CD8-positive, alpha-beta memory T cell (primary cell): ENCODE data around the gene PCDHB13. TPM values are rescaled to one million over a fixed set of nuclear protein-coding genes. Genes with fewer than 3 reads are reported as not detected.
"Not testable (repeated sequence)": the region's sequence is repeated elsewhere in the genome, so short reads cannot be mapped to it uniquely, and the experiment has no call there.

Experiments
- CTCF ChIA-PET: fragments of 350-600 bp; sonication (Branson Sonifier 250); formaldehyde crosslinking; loops from one replicate; lab custom pipeline; 2021; ENCODE audit warnings: antibody characterized with exemption; lab: Charles Lee
- POLR2A ChIA-PET: fragments of 350-600 bp; sonication (Branson Sonifier 250); formaldehyde crosslinking; loops from one replicate; lab custom pipeline; 2021; ENCODE audit warnings: antibody characterized with exemption; lab: Charles Lee
- DNase-seq, 5 donors: peaks; one replicate each; pipeline versions ENCODE4 v3.0.0 to v3.0.0-alpha.2; 2020 to 2022; ENCODE audit warnings: mixed read lengths in 1 of 5
- H3K27ac ChIP-seq: one replicate; pipeline ENCODE4 v1.7.0; 2013; ENCODE audit warnings: low read depth, mild to moderate bottlenecking, low read length, moderate library complexity
- H3K27me3 ChIP-seq: 2 replicates; pipeline ENCODE4 v1.7.0; 2013; ENCODE audit warnings: low read length, mild to moderate bottlenecking; ENCODE audit not compliant: insufficient read depth, poor library complexity, severe bottlenecking
- H3K36me3 ChIP-seq: 2 replicates; pipeline ENCODE4 v1.7.0; 2013; ENCODE audit warnings: mild to moderate bottlenecking, low read length, moderate library complexity; ENCODE audit not compliant: insufficient read depth
- H3K4me1 ChIP-seq: 2 replicates; pipeline ENCODE4 v1.7.0; 2013; ENCODE audit warnings: mild to moderate bottlenecking, low read length, moderate library complexity; ENCODE audit not compliant: insufficient read depth
- H3K4me3 ChIP-seq: 2 replicates; pipeline ENCODE4 v1.7.0; 2013; ENCODE audit warnings: mild to moderate bottlenecking, low read length
- H3K9me3 ChIP-seq: 2 replicates; pipeline ENCODE4 v1.7.0; 2013; ENCODE audit warnings: mild to moderate bottlenecking, low read length
- H3K27ac Mint-ChIP-seq, 8 donors: one replicate each; pipeline ENCODE4 v1.8.0; 2020 to 2021; ENCODE audit warnings: mixed read lengths in 8 of 8, mild to moderate bottlenecking in 6 of 8, inconsistent platforms in 3 of 8, moderate library complexity in 3 of 8
- H3K27me3 Mint-ChIP-seq, 2 donors: one replicate each; pipeline ENCODE4 v1.8.0; 2020 to 2021; ENCODE audit warnings: mixed read lengths in 2 of 2, mild to moderate bottlenecking in 1 of 2, moderate library complexity in 1 of 2
- H3K36me3 Mint-ChIP-seq, 3 donors: one replicate each; pipeline ENCODE4 v1.8.0; 2020 to 2021; ENCODE audit warnings: mixed read lengths in 3 of 3, inconsistent platforms in 1 of 3, mild to moderate bottlenecking in 1 of 3
- H3K4me1 Mint-ChIP-seq, 3 donors: one replicate each; pipeline ENCODE4 v1.8.0; 2020 to 2021; ENCODE audit warnings: mixed read lengths in 3 of 3, inconsistent platforms in 1 of 3, mild to moderate bottlenecking in 1 of 3
- H3K4me3 Mint-ChIP-seq, 7 donors: one replicate each; pipeline ENCODE4 v1.8.0; 2020 to 2021; ENCODE audit warnings: mixed read lengths in 7 of 7, mild to moderate bottlenecking in 6 of 7, moderate library complexity in 4 of 7, inconsistent platforms in 2 of 7
- H3K9me3 Mint-ChIP-seq, 5 donors: one replicate each; pipeline ENCODE4 v1.8.0; 2020 to 2022; ENCODE audit warnings: mixed read lengths in 5 of 5, mild to moderate bottlenecking in 3 of 5, moderate library complexity in 2 of 5, inconsistent platforms in 1 of 5
- polyA plus RNA-seq: library from polyadenylated mRNA; unstranded; fragments of 300-500 nt; fragmentation: Illumina TruSeq; gene quantifications from one replicate; pipeline ENCODE4 v1.2.3, GENCODE V29; 2021
- total RNA-seq, 2 experiments: library from RNA; stranded (reverse); gene quantifications; one replicate each; pipeline ENCODE4 v1.2.3, GENCODE V29; 2021

PCDHB13 gene
- total and polyA plus RNA-seq, 3 experiments from 2014 or later: 0.04 TPM; not detected in 2

DNA sequence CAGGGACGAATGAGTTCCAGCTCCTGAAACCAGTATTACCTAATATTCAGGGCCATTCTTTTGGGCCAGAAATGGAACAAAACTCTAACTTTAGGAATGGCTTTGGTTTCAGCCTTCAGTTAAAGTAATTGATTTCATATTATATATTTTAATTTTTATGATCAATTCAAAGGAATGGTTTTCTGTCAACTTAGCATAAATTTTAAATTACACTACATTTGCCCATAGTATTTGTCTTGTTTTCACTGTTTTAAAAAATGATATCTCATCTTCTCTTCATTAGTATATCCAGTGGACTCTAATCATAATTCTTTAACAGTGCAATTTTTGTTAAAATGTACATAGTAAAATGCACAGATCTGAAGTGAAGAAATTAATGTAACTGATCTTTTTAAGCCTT is 33.4 kb upstream of the PCDHB13 start:
- Histone ChIP-seq H3K4me1 (no peaks in the 10 kb centered on the region), H3K27me3 (no peaks in the 10 kb centered on the region), H3K4me3 (no peak overlapping the region), H3K36me3 (no peaks in the 10 kb centered on the region), H3K27ac (no peak overlapping the region), H3K9me3 (no peaks in the 10 kb centered on the region)
- H3K4me1 Mint-ChIP-seq: peaks cover 0 to 1% (median 0%) of the 10 kb centered on the region in 3 donors
- ChIA-PET POLR2A (no interaction called here), CTCF (no interaction called here)
- H3K27ac Mint-ChIP-seq: no peak overlapping the region
- H3K4me3 Mint-ChIP-seq: no peak overlapping the region
- H3K27me3 Mint-ChIP-seq: peaks cover 26 to 41% of the 10 kb centered on the region in 2 donors
- peaks cover 4 to 21% (median 17%) of the 10 kb centered on the region in 5 donors for H3K9me3 Mint-ChIP-seq
- no peak for DNase-seq
- H3K36me3 Mint-ChIP-seq: no peaks in the 10 kb centered on the region

DNA sequence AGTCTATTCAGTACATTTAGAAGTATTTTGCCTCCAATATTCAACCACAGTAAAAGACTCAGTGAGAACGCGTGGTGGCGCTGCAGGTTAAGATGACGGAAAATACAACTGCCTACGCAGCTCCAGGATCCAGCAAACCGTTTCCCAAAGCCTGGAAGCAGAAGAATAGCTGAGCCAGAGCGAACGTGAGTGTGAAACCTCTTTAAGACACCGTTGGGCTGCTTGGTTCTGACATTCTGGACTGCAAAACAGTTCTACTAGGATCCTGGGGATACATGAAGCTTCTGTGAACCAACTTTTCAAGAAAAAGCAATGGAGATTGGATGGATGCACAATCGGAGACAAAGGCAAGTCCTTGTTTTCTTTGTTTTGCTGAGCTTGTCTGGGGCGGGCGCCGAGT is 31.5 kb upstream of the PCDHB13 start, which contains the start of gene PCDHB16:
Gene PCDHB16 (plus strand): TSS at position 140 of the 400 bp plus-strand sequence. CDS start 173 bp downstream, at position 313.
- no peak within 1 kb of the TSS for H3K4me3 Mint-ChIP-seq
- Histone ChIP-seq H3K9me3 (no peaks in the 10 kb centered on the region), H3K27ac (no peak within 1 kb of the TSS), H3K4me1 (no peaks in the 10 kb centered on the region), H3K4me3 (no peak within 1 kb of the TSS), H3K36me3 (no peaks in the 10 kb centered on the region), H3K27me3 (no peaks in the 10 kb centered on the region)
- peaks cover 4 to 26% (median 21%) of the 10 kb centered on the region in 5 donors for H3K9me3 Mint-ChIP-seq
- DNase-seq: no peak
- H3K36me3 Mint-ChIP-seq: peaks cover 0 to 5% (median 0%) of the 10 kb centered on the region in 3 donors
- no peak within 1 kb of the TSS for H3K27ac Mint-ChIP-seq
- POLR2A ChIA-PET: no interaction called here
- H3K27me3 Mint-ChIP-seq: peaks cover 31 to 54% of the 10 kb centered on the region in 2 donors
- CTCF ChIA-PET: no interaction called here
- peaks cover 5 to 6% (median 6%) of the 10 kb centered on the region in 3 donors for H3K4me1 Mint-ChIP-seq

DNA sequence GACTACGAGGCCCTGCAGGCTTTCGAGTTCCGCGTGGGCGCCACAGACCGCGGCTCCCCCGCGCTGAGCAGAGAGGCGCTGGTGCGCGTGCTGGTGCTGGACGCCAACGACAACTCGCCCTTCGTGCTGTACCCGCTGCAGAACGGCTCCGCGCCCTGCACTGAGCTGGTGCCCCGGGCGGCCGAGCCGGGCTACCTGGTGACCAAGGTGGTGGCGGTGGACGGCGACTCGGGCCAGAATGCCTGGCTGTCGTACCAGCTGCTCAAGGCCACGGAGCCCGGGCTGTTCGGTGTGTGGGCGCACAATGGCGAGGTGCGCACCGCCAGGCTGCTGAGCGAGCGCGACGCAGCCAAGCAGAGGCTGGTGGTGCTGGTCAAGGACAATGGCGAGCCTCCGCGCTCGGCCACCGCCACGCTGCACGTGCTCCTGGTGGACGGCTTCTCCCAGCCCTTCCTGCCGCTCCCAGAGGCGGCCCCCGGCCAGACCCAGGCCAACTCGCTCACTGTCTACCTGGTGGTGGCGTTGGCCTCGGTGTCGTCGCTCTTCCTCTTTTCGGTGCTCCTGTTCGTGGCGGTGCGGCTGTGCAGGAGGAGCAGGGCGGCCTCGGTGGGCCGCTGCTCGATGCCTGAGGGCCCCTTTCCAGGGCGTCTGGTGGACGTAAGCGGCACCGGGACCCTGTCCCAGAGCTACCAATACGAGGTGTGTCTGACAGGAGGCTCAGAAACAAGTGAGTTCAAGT is 29.4 kb upstream of the PCDHB13 start:
- H3K27me3 ChIP-seq, CTCF ChIA-PET, H3K36me3 ChIP-seq, POLR2A ChIA-PET, H3K4me1 ChIP-seq, H3K9me3 ChIP-seq, H3K36me3 Mint-ChIP-seq, DNase-seq, H3K4me3 ChIP-seq, H3K4me1 Mint-ChIP-seq, H3K4me3 Mint-ChIP-seq, H3K27ac ChIP-seq, H3K27ac Mint-ChIP-seq: not testable (repeated sequence)
- Mint-ChIP-seq H3K9me3 (peaks cover 11 to 36% (median 28%) of the 10 kb centered on the region in 5 donors), H3K27me3 (peaks cover 34 to 64% of the 10 kb centered on the region in 2 donors)

DNA sequence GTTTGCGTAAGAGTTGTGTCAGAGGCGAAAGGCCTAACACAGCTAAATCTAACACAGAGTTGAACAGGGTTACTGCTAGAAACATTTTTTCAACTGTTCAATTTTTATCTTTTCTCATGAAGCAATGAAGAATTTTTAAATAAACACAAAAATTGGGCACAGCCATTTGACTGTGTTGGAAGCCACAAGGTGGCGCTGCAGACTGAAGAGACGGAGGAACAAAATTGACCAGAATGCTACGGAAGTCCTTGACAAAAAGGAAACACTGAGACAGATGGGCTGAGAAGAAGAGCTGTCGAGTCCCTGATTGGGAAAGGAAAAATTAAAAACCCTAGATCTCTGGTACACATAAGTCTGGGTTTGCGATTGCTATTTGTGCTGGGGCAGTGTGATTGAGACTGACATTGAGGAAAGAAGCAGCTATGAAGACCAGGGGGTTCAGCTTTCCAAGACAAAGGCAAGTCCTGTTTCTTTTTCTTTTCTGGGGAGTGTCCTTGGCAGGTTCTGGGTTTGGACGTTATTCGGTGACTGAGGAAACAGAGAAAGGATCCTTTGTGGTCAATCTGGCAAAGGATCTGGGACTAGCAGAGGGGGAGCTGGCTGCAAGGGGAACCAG is 26.7 kb upstream of the PCDHB13 start, which contains the start of gene PCDHB9:
Gene PCDHB9 (plus strand): TSS at position 265 of the 616 bp plus-strand sequence. CDS start 158 bp downstream, at position 423.
- Histone ChIP-seq H3K27ac (no peak within 1 kb of the TSS), H3K4me3 (no peak within 1 kb of the TSS), H3K27me3 (no peaks in the 10 kb centered on the region), H3K9me3 (no peaks in the 10 kb centered on the region), H3K4me1 (no peaks in the 10 kb centered on the region), H3K36me3 (no peaks in the 10 kb centered on the region)
- peak within 1 kb of the TSS; percentile 6 to 78 (median 63) for H3K4me3 Mint-ChIP-seq
- DNase-seq: peak in 2 of 5 donors; percentile 8 to 18
- peaks cover 13 to 50% (median 44%) of the 10 kb centered on the region in 5 donors for H3K9me3 Mint-ChIP-seq
- ChIA-PET POLR2A (no interaction called here), CTCF (no interaction called here)
- peak within 1 kb of the TSS in 2 of 8 donors; percentile 3 to 9 for H3K27ac Mint-ChIP-seq
- peaks cover 6 to 9% (median 6%) of the 10 kb centered on the region in 3 donors for H3K4me1 Mint-ChIP-seq
- peaks cover 1 to 9% (median 2%) of the 10 kb centered on the region in 3 donors for H3K36me3 Mint-ChIP-seq
- H3K27me3 Mint-ChIP-seq: peaks cover 41 to 70% of the 10 kb centered on the region in 2 donors

DNA sequence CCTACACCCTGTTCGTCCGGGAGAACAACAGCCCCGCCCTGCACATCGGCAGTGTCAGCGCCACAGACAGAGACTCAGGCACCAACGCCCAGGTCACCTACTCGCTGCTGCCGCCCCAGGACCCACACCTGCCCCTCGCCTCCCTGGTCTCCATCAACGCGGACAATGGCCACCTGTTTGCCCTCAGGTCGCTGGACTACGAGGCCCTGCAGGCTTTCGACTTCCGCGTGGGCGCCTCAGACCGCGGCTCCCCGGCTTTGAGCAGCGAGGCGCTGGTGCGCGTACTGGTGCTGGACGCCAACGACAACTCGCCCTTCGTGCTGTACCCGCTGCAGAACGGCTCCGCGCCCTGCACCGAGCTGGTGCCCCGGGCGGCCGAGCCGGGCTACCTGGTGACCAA is 25.0 kb upstream of the PCDHB13 start:
- H3K9me3 ChIP-seq, H3K4me3 ChIP-seq, CTCF ChIA-PET, POLR2A ChIA-PET, H3K36me3 ChIP-seq, H3K4me1 Mint-ChIP-seq, DNase-seq, H3K4me3 Mint-ChIP-seq, H3K27ac ChIP-seq, H3K4me1 ChIP-seq, H3K36me3 Mint-ChIP-seq, H3K27ac Mint-ChIP-seq, H3K27me3 ChIP-seq: not testable (repeated sequence)
- H3K9me3 Mint-ChIP-seq: peaks cover 14 to 50% (median 41%) of the 10 kb centered on the region in 5 donors
- peaks cover 36 to 64% of the 10 kb centered on the region in 2 donors for H3K27me3 Mint-ChIP-seq

DNA sequence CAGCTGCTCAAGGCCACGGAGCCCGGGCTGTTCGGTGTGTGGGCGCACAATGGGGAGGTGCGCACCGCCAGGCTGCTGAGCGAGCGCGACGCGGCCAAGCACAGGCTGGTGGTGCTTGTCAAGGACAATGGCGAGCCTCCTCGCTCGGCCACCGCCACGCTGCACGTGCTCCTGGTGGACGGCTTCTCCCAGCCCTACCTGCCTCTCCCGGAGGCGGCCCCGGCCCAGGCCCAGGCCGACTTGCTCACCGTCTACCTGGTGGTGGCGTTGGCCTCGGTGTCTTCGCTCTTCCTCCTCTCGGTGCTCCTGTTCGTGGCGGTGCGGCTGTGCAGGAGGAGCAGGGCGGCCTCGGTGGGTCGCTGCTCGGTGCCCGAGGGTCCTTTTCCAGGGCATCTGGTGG is 24.6 kb upstream of the PCDHB13 start:
- H3K36me3 ChIP-seq, H3K9me3 ChIP-seq, H3K4me3 Mint-ChIP-seq, H3K27me3 ChIP-seq, H3K4me1 ChIP-seq, H3K36me3 Mint-ChIP-seq, CTCF ChIA-PET, POLR2A ChIA-PET, H3K27ac Mint-ChIP-seq, H3K4me3 ChIP-seq, H3K27ac ChIP-seq, DNase-seq, H3K4me1 Mint-ChIP-seq: not testable (repeated sequence)
- Mint-ChIP-seq H3K27me3 (peaks cover 36 to 63% of the 10 kb centered on the region in 2 donors), H3K9me3 (peaks cover 14 to 50% (median 42%) of the 10 kb centered on the region in 5 donors)

DNA sequence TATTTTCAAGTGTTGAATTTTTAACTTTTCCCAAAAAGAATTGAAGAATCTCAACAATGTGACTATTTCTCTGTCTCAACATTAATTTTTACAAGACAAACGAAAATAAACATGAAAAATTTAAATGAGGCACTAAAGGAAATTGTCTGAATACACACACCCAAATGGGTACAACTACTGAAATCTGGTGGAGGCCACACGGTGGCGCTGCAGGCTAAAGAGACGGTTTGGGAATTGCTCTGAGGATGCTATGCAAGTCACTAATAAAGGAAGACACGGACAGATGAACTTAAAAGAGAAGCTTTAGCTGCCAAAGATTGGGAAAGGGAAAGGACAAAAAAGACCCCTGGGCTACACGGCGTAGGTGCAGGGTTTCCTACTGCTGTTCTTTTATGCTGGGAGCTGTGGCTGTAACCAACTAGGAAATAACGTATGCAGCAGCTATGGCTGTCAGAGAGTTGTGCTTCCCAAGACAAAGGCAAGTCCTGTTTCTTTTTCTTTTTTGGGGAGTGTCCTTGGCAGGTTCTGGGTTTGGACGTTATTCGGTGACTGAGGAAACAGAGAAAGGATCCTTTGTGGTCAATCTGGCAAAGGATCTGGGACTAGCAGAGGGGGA is 21.5 kb upstream of the PCDHB13 start, which contains the start of gene PCDHB10:
Gene PCDHB10 (plus strand): TSS at position 244 of the 616 bp plus-strand sequence. CDS start 200 bp downstream, at position 444.
- H3K27me3 ChIP-seq: no peaks in the 10 kb centered on the region
- Mint-ChIP-seq H3K9me3 (peaks cover 31 to 55% (median 53%) of the 10 kb centered on the region in 5 donors), H3K27me3 (peaks cover 30 to 52% of the 10 kb centered on the region in 2 donors), H3K4me1 (peaks cover under 1 to 3% (median under 1%) of the 10 kb centered on the region in 3 donors), H3K27ac (no peak within 1 kb of the TSS), H3K4me3 (peak within 1 kb of the TSS in 2 of 7 donors; percentile 11 to 25), H3K36me3 (peaks cover 1 to 5% (median 2%) of the 10 kb centered on the region in 3 donors)
- no peak within 1 kb of the TSS for H3K4me3 ChIP-seq
- ChIA-PET CTCF (no interaction called here), POLR2A (no interaction called here)
- peak in 1 of 5 donors; percentile 6 for DNase-seq
- H3K27ac ChIP-seq: no peak within 1 kb of the TSS
- peaks cover 5% of the 10 kb centered on the region for H3K9me3 ChIP-seq
- H3K4me1 ChIP-seq: no peaks in the 10 kb centered on the region
- no peaks in the 10 kb centered on the region for H3K36me3 ChIP-seq
